Kidney epithelial cell (primary cell): ENCODE measurements around the gene ERICH4. TPM values are rescaled to one million over a fixed set of nuclear protein-coding genes. Genes with fewer than 3 reads are reported as not detected.
A peak's percentile ranks its signal among the peaks of the same experiment; 100 is the strongest.

ENCODE experiments used
- DNase-seq: peaks from one replicate; pipeline ENCODE4 v3.0.0-alpha.2; 2010; ENCODE audit warnings: low read depth
- H3K27me3 ChIP-seq: 2 replicates; pipeline ENCODE4 v1.6.0; 2011; ENCODE audit warnings: low read length; ENCODE audit not compliant: control insufficient read depth, insufficient read depth
- H3K36me3 ChIP-seq: 2 replicates; pipeline ENCODE4 v1.5.1; 2011; ENCODE audit warnings: low read length; ENCODE audit not compliant: control insufficient read depth, insufficient read depth
- H3K4me3 ChIP-seq: 2 replicates; pipeline ENCODE4 v1.5.1; 2011; ENCODE audit warnings: low read depth, mild to moderate bottlenecking, control low read depth, low read length
- total RNA-seq: library from RNA; depleted of rRNA; stranded (reverse); fragments of >200 nt; gene quantifications from 2 replicates; pipeline ENCODE4 v1.2.3, GENCODE V29; 2015
- TF ChIP-seq, protein P1 (sequence below): IDR thresholded peaks from 2 replicates; pipeline ENCODE4 v1.5.1; 2011; ENCODE audit warnings: mild to moderate bottlenecking, moderate library complexity, low read length, control low read depth, inconsistent platforms; ENCODE audit not compliant: insufficient read depth, poor library complexity, severe bottlenecking

ERICH4 gene
- total RNA-seq, 1 donor from 2014 or later = not detected

DNA sequence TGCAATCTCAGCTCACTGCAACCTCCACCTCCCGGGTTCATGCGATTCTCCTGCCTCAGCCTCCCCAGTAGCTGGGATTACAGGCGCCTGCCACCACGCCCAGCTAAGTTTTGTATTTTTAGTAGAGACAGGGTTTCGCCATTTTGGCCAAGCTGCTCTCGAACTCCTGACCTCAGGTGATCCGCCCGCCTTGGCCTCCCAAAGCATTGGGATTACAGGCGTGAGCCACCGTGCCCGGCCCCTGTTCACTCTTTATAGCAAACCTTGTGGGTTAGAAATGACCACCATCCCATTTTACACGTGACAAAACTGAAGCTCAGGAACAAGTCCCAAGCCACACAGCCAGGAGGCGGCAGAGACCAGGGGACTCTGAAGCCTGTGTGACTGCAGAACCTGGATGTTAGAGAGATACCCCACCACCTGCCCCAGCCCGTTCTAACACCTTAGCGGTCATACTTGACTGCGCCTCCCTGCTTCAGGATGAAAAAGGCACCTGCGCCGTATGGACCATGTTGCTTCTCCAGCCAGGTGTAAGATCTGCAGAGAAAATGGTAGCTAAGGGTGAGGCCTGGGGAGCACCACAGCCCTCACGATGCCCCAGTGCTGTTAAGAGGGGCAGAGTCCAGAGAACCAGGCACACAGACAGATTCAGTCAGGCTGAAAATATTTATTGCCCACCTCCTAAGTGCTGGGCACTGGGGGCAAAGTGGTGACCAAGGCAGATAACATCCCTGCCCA is 6.9 kb upstream of the ERICH4 start:
- no peaks in the 10 kb centered on the region for H3K27me3 ChIP-seq
- TF ChIP-seq, protein P1, sequence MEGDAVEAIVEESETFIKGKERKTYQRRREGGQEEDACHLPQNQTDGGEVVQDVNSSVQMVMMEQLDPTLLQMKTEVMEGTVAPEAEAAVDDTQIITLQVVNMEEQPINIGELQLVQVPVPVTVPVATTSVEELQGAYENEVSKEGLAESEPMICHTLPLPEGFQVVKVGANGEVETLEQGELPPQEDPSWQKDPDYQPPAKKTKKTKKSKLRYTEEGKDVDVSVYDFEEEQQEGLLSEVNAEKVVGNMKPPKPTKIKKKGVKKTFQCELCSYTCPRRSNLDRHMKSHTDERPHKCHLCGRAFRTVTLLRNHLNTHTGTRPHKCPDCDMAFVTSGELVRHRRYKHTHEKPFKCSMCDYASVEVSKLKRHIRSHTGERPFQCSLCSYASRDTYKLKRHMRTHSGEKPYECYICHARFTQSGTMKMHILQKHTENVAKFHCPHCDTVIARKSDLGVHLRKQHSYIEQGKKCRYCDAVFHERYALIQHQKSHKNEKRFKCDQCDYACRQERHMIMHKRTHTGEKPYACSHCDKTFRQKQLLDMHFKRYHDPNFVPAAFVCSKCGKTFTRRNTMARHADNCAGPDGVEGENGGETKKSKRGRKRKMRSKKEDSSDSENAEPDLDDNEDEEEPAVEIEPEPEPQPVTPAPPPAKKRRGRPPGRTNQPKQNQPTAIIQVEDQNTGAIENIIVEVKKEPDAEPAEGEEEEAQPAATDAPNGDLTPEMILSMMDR = no peak
- DNase-seq = no peak
- H3K4me3 ChIP-seq = no peak overlapping the region
- H3K36me3 ChIP-seq = peaks cover 1% of the 10 kb centered on the region

DNA sequence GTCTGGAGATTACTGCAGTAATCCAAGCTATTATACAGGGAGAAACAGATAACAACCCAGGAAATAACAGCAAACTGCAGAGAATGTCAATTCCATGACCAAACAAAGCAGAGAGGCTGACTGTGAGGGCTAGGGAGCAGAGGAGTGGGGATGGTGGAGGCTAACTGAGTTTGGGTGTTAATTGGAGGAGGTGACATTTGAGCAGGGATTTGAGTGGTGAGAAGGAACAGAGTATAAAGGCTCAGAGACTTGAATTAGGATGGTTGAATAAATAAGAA is 6.3 kb upstream of the ERICH4 start:
- no peak for DNase-seq
- peaks cover 1% of the 10 kb centered on the region for H3K36me3 ChIP-seq
- H3K4me3 ChIP-seq = no peak overlapping the region
- TF ChIP-seq, protein P1 = no peak
- no peaks in the 10 kb centered on the region for H3K27me3 ChIP-seq

DNA sequence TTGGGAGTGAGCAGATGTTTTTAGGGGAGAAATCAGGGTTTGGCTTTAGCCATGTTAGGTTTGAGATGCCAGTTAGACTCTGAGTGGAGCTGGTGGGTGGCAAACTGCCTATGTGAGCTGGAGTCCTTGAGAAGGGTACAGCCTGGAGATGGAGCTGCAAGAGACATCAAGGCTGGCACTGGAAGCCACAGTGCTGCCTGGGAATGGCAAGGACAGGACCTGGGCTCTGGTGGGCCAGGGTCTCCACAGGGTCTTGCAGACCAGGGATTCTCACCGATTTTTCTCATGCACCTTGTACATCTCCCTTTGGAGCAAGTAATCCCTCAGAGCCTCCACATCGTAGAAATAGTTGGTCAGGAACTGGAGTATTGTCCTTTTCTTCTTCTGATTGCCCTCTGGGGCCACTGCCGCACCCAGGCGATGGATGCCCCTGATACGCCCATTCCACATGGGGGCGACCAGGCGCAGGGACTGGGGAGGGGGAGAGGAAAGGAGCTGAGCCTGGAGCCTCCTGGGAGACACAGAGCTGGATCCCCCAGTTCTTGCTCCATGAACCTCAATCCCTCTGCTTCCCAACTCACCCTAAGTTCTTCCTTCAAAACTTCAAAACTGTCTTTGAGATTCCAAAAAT is 4.9 kb upstream of the ERICH4 start:
- Histone ChIP-seq H3K36me3 (peaks cover 1% of the 10 kb centered on the region), H3K4me3 (no peak overlapping the region), H3K27me3 (no peaks in the 10 kb centered on the region)
- TF ChIP-seq, protein P1 = no peak
- no peak for DNase-seq

DNA sequence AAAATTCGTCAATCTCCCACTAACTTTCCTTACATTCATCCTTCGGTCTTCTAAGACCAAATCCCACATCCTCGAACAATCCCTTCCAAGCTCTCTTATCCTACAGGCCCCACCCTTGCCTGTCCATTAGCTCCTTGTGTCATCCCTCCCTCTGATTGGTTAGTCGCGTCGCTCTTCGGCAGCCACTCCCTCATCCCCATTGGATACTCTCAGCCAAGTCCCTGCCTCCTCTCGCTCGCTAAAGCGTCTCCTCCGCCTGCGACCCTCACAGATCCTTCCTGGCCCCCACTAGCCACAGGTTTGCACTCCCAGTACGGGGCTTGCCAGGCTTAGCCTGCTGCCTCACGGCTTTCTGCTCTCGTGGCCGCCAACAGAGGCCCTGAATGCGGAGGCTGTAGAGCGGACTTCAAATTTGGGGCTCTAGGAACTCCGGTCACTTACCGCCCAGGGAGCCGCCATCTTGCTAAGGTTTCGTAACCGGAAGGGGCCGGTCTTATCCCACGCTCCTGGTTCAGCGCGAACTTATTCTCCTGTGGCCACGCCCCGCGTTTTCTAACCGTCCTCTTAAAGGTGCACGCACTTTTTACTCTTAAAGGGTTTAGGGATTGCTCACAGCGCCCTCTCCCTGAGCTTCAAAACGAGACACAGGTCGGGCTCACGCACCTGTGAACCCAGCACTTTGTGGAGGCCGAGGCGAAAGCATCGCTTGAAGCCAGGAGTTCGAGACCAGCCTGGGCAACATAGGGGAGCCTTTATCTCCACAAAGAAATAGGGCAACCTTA is 3.3 kb upstream of the ERICH4 start, which contains the start of gene DMAC2:
Gene DMAC2 (minus strand): TSS at position 472 of the 782 bp plus-strand sequence. CDS start 13 bp downstream, at position 459.
- TF ChIP-seq, protein P1 = peak; percentile 56
- Histone ChIP-seq H3K4me3 (peak within 1 kb of the TSS; percentile 98), H3K27me3 (no peaks in the 10 kb centered on the region), H3K36me3 (peaks cover 1% of the 10 kb centered on the region)
- peak; percentile 96 for DNase-seq

DNA sequence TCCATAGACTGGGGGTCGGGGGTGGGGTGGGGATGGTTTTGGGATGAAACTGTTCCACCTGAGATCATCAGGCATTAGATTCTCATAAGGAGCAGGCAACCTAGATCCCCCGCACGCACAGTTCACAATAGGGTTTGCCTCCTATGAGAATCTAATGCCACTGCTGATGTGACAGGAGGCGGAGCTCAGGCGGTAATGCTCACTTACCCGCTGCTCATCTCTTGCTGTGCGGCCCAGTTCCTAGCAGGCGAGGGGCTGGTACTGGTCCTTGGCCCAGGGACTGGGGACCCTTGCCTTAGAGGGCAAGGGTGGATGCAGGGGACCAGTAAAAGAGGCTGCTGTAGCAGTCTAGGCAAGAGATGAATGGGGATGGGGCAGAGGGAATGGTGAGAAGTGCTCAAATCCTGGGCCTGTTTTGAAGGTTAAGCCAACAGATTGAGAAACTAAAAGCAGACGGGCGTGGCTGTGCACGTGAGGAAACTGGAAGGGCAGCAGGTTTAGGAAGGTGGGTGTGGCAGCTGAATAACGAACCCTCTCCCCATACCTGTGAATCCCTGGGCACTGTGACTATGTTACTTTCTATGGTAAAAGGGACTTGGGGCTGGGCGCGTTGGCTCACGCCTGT is 1.5 kb upstream of the ERICH4 start:
- TF ChIP-seq, protein P1 = no peak
- Histone ChIP-seq H3K27me3 (no peaks in the 10 kb centered on the region), H3K36me3 (peaks cover 1% of the 10 kb centered on the region), H3K4me3 (no peak overlapping the region)
- no peak for DNase-seq
